ENCODE data around the gene ST8SIA6. TPM values are rescaled to one million over a fixed set of nuclear protein-coding genes. Genes with fewer than 3 reads are reported as not detected.

The ST8SIA6 gene
- total RNA-seq, 2 experiments from 2014 or later: 0.19 to 0.34 TPM

DNA sequence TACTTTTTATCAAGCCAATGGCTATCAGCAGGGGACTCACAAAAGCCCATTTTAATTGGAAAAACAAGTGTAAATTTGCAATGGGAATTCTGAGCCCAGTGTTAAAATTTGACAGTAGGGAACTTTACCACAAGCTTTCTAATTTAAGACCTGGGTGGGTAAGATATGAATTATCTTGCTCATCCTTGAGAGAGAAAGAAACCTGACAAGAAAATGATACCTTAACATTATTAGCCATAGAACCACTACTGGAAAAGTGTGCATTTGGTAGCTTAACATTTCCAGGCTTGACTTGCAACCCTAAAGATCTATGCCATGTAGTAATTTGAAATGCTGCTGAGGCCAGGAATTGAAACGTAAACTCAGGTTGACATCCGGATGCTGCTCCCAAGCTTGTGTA lies 2.7 kb upstream of the ST8SIA6 start:
- CTCF ChIA-PET: no interaction called here
- Mint-ChIP-seq H3K27ac (no peak overlapping the region), H3K9me3 (no peaks in the 10 kb centered on the region), H3K27me3 (peaks cover 53% of the 10 kb centered on the region), H3K4me3 (no peak overlapping the region), H3K4me1 (ENCODE audit: low read depth) (peaks cover 26% of the 10 kb centered on the region), H3K36me3 (ENCODE audit: low read depth) (no peaks in the 10 kb centered on the region)
- intact Hi-C loops (cut with DNase I, micrococcal nuclease): no loop called here
- no peaks in the 10 kb centered on the region for H3K9me3 ChIP-seq (ENCODE audit: control insufficient read depth in 1 of 2, insufficient read depth in 1 of 2, low read length in 2 of 2)
- DNase-seq (no peak), ATAC-seq (ENCODE audit: poor library complexity) (no peak)
- no peak overlapping the region for H3K27ac ChIP-seq (ENCODE audit: low read depth in 1 of 2, low read length in 2 of 2)
- H3K4me1 ChIP-seq (ENCODE audit: insufficient read depth, low read length): peaks cover 15% of the 10 kb centered on the region
- TF ChIP-seq, protein P1, sequence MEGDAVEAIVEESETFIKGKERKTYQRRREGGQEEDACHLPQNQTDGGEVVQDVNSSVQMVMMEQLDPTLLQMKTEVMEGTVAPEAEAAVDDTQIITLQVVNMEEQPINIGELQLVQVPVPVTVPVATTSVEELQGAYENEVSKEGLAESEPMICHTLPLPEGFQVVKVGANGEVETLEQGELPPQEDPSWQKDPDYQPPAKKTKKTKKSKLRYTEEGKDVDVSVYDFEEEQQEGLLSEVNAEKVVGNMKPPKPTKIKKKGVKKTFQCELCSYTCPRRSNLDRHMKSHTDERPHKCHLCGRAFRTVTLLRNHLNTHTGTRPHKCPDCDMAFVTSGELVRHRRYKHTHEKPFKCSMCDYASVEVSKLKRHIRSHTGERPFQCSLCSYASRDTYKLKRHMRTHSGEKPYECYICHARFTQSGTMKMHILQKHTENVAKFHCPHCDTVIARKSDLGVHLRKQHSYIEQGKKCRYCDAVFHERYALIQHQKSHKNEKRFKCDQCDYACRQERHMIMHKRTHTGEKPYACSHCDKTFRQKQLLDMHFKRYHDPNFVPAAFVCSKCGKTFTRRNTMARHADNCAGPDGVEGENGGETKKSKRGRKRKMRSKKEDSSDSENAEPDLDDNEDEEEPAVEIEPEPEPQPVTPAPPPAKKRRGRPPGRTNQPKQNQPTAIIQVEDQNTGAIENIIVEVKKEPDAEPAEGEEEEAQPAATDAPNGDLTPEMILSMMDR (IDR thresholded peaks at IDR 0.05): no peak
- POLR2A ChIA-PET: interaction anchor here (1.3 kb wide), 1 partner anchor 227 kb away, joined by 3 read pairs; no protein-coding TSS in a partner anchor
- no peaks in the 10 kb centered on the region for H3K36me3 ChIP-seq (ENCODE audit: insufficient read depth, low read length)
- peaks cover 0 to 7% of the 10 kb centered on the region in 2 experiments for H3K27me3 ChIP-seq (ENCODE audit: control insufficient read depth in 1 of 2, insufficient read depth in 2 of 2, low read length in 2 of 2)
- no peak overlapping the region for H3K4me3 ChIP-seq (ENCODE audit: low read length)

DNA sequence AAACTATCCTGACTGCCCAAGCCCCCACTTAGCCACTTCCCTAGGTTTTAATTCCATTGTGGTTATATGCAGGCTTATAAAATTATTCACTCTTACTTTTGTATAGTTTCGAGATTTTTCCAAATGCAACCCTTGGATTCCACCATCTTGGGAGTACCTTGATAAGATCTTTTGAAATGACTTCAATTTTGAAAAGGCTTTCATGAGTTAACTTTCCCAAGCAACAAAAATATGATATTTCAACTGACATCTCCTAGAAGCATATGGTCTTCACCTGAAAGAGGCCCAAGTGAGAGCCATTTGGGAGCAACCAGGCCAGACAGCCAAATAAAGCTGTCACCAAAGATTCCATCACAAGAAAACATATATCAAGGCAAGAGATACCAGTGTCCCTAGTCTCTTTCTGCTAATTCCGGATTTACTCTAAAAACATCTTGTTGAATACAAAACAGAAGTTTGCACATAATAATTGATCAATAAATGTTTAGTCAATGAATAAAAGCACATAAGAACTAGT lies 1.7 kb upstream of the ST8SIA6 start:
- DNase-seq (no peak), ATAC-seq (ENCODE audit: poor library complexity) (no peak)
- Mint-ChIP-seq H3K4me3 (no peak overlapping the region), H3K27ac (no peak overlapping the region), H3K9me3 (no peaks in the 10 kb centered on the region), H3K4me1 (ENCODE audit: low read depth) (peaks cover 27% of the 10 kb centered on the region), H3K36me3 (ENCODE audit: low read depth) (no peaks in the 10 kb centered on the region), H3K27me3 (peaks cover 52% of the 10 kb centered on the region)
- peaks cover 0 to 7% of the 10 kb centered on the region in 2 experiments for H3K27me3 ChIP-seq (ENCODE audit: control insufficient read depth in 1 of 2, insufficient read depth in 2 of 2, low read length in 2 of 2)
- no peak overlapping the region for H3K27ac ChIP-seq (ENCODE audit: low read depth in 1 of 2, low read length in 2 of 2)
- ChIA-PET CTCF (no interaction called here), POLR2A (no interaction called here)
- no peak overlapping the region for H3K4me3 ChIP-seq (ENCODE audit: low read length)
- TF ChIP-seq, protein P1 (IDR thresholded peaks at IDR 0.05): no peak
- no peaks in the 10 kb centered on the region for H3K36me3 ChIP-seq (ENCODE audit: insufficient read depth, low read length)
- no peaks in the 10 kb centered on the region for H3K9me3 ChIP-seq (ENCODE audit: control insufficient read depth in 1 of 2, insufficient read depth in 1 of 2, low read length in 2 of 2)
- intact Hi-C loops (cut with DNase I, micrococcal nuclease): no loop called here
- H3K4me1 ChIP-seq (ENCODE audit: insufficient read depth, low read length): peaks cover 15% of the 10 kb centered on the region

DNA sequence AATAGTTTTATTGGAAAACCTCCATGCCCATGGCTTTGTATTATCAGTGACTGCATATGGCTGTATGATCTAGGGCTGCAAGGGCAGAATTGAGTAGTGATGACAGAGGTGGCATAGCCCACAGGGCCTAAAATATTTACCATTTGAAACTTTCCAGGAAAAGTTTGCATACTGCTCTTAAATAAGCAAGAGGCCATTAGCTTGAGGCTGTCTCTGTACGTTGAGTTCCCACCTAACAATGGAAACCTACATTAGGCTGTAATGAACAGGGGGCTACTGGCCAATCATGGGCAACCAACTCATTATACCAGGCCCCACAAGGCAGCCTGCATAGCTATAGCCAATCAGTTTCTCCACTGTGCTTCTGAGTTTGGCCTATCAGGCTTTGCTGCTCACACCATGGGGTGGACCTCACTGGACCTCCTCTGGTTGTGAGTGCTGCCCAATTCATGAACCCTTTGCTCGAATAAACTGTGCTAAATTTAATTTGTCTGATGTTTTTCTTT lies 673 bp upstream of the ST8SIA6 start:
- Histone ChIP-seq H3K36me3 (ENCODE audit: insufficient read depth, low read length) (no peaks in the 10 kb centered on the region), H3K27ac (ENCODE audit: low read depth in 1 of 2, low read length in 2 of 2) (no peak overlapping the region), H3K27me3 (ENCODE audit: control insufficient read depth in 1 of 2, insufficient read depth in 2 of 2, low read length in 2 of 2) (peaks cover 0 to under 1% of the 10 kb centered on the region in 2 experiments), H3K4me3 (ENCODE audit: low read length) (peak overlapping the region; percentile 46), H3K9me3 (ENCODE audit: control insufficient read depth in 1 of 2, insufficient read depth in 1 of 2, low read length in 2 of 2) (no peaks in the 10 kb centered on the region), H3K4me1 (ENCODE audit: insufficient read depth, low read length) (peaks cover 15% of the 10 kb centered on the region)
- Mint-ChIP-seq H3K9me3 (no peaks in the 10 kb centered on the region), H3K27me3 (peaks cover 43% of the 10 kb centered on the region), H3K36me3 (ENCODE audit: low read depth) (no peaks in the 10 kb centered on the region), H3K4me1 (ENCODE audit: low read depth) (peaks cover 27% of the 10 kb centered on the region), H3K4me3 (peak overlapping the region; percentile 89), H3K27ac (peak overlapping the region; percentile 59)
- TF ChIP-seq, protein P1 (IDR thresholded peaks at IDR 0.05): no peak
- ChIA-PET POLR2A (interaction anchor here (0.7 to 3.3 kb wide), 5 partner anchors 26 to 638 kb away, joined by 3 to 21 read pairs (median 6); partner anchors contain the start of gene RSU1), CTCF (no interaction called here)
- ATAC-seq (ENCODE audit: poor library complexity) (no peak), DNase-seq (no peak)
- intact Hi-C loops (cut with DNase I, micrococcal nuclease): no loop called here

Measured in CD4-positive, alpha-beta T cell (primary cell).